CD4-positive, alpha-beta memory T cell (primary cell): ENCODE measurements around the gene FUT4. TPM values are rescaled to one million over a fixed set of nuclear protein-coding genes. Genes with fewer than 3 reads are reported as not detected.
A peak's percentile ranks its signal among the peaks of the same experiment; 100 is the strongest.
"Not testable (repeated sequence)": the region's sequence is repeated elsewhere in the genome, so short reads cannot be mapped to it uniquely, and the experiment has no call there.

Experiments used
- CTCF ChIA-PET: fragments of 350-600 bp; sonication (Branson Sonifier 250); formaldehyde crosslinking; loops from one replicate; lab custom pipeline; 2021; ENCODE audit warnings: inconsistent platforms; ENCODE audit not compliant: partially characterized antibody; lab: Charles Lee
- POLR2A ChIA-PET: fragments of 350-600 bp; sonication (Branson Sonifier 250); formaldehyde crosslinking; loops from one replicate; lab custom pipeline; 2021; ENCODE audit not compliant: partially characterized antibody; lab: Charles Lee
- DNase-seq, 5 donors: peaks; one replicate each; pipeline versions ENCODE4 v3.0.0 to v3.0.0-alpha.2; 2020 to 2022; ENCODE audit warnings: mixed read lengths in 1 of 5
- H3K27ac ChIP-seq: one replicate; pipeline ENCODE4 v1.7.0; 2013; ENCODE audit warnings: low read depth, low read length
- H3K27me3 ChIP-seq: 2 replicates; pipeline ENCODE4 v1.7.0; 2013; ENCODE audit warnings: mild to moderate bottlenecking, low read length, moderate library complexity; ENCODE audit not compliant: insufficient read depth
- H3K36me3 ChIP-seq: 2 replicates; pipeline ENCODE4 v1.7.0; 2013; ENCODE audit warnings: mild to moderate bottlenecking, low read length, moderate library complexity; ENCODE audit not compliant: insufficient read depth
- H3K4me1 ChIP-seq: 2 replicates; pipeline ENCODE4 v1.7.0; 2013; ENCODE audit warnings: mild to moderate bottlenecking, low read length, moderate library complexity; ENCODE audit not compliant: insufficient read depth
- H3K4me3 ChIP-seq, 2 donors: one replicate each; pipeline ENCODE4 v1.7.0; 2013; ENCODE audit warnings: low read length in 2 of 2, mild to moderate bottlenecking in 1 of 2
- H3K9me3 ChIP-seq, 2 donors: one replicate each; pipeline ENCODE4 v1.7.0; 2013; ENCODE audit warnings: low read length in 2 of 2, control low read depth in 1 of 2; ENCODE audit not compliant: control insufficient read depth in 1 of 2
- H3K27ac Mint-ChIP-seq, 7 donors: one replicate each; pipeline ENCODE4 v1.8.0; 2020 to 2021; ENCODE audit warnings: mixed read lengths in 7 of 7, mild to moderate bottlenecking in 6 of 7, inconsistent platforms in 3 of 7, moderate library complexity in 3 of 7
- H3K27me3 Mint-ChIP-seq, 2 donors: one replicate each; pipeline ENCODE4 v1.8.0; 2020 to 2021; ENCODE audit warnings: mixed read lengths in 2 of 2
- H3K36me3 Mint-ChIP-seq, 2 donors: one replicate each; pipeline ENCODE4 v1.8.0; 2020 to 2021; ENCODE audit warnings: mixed read lengths in 2 of 2, inconsistent platforms in 1 of 2, mild to moderate bottlenecking in 1 of 2
- H3K4me1 Mint-ChIP-seq, 4 donors: one replicate each; pipeline ENCODE4 v1.8.0; 2020 to 2021; ENCODE audit warnings: mixed read lengths in 4 of 4, mild to moderate bottlenecking in 1 of 4
- H3K4me3 Mint-ChIP-seq, 8 donors: one replicate each; pipeline ENCODE4 v1.8.0; 2020 to 2021; ENCODE audit warnings: mixed read lengths in 8 of 8, mild to moderate bottlenecking in 7 of 8, moderate library complexity in 6 of 8, inconsistent platforms in 3 of 8
- H3K9me3 Mint-ChIP-seq, 8 donors: one replicate each; pipeline ENCODE4 v1.8.0; 2020 to 2021; ENCODE audit warnings: mixed read lengths in 8 of 8, mild to moderate bottlenecking in 5 of 8, inconsistent platforms in 3 of 8, moderate library complexity in 1 of 8
- intact Hi-C: fragments of 100-400 bp; cut with micrococcal nuclease; formaldehyde crosslinking; loops from one replicate; pipeline ENCODE4 v1.15.1; 2023
- polyA plus RNA-seq, 2 donors: library from polyadenylated mRNA; unstranded; fragments of 300-500 nt; fragmentation: Illumina TruSeq; gene quantifications; one replicate each; pipeline ENCODE4 v1.2.3, GENCODE V29; 2021
- total RNA-seq, 2 experiments: library from RNA; stranded (reverse); gene quantifications; one replicate each; pipeline ENCODE4 v1.2.3, GENCODE V29; 2021

FUT4 gene
- total RNA-seq = 1 to 10 TPM; 6.7 to 7.4 TPM
- 1 to 10 TPM; 1.6 to 2.2 TPM for polyA plus RNA-seq

GRCh38 chr11:94543695-94544645 is at the start of gene FUT4:
Gene FUT4, plus strand, starts transcription at chr11:94543921. Its CDS starts 213 bp downstream, at chr11:94544134.
- peak within 1 kb of the TSS; percentile 97 to 100 (median 99) for H3K4me3 Mint-ChIP-seq
- DNase-seq = peak; percentile 66 to 77 (median 74)
- peaks cover 25 to 41% (median 35%) of the 10 kb centered on the region in 4 donors for H3K4me1 Mint-ChIP-seq
- no peaks in the 10 kb centered on the region for H3K9me3 ChIP-seq
- peak within 1 kb of the TSS; percentile 91 to 100 (median 99) for H3K27ac Mint-ChIP-seq
- H3K27me3 Mint-ChIP-seq = no peaks in the 10 kb centered on the region
- peak within 1 kb of the TSS; percentile 83 for H3K27ac ChIP-seq
- peaks cover 6 to 8% of the 10 kb centered on the region in 2 donors for H3K36me3 Mint-ChIP-seq
- intact Hi-C loops = loop anchor here (1.0 to 5.0 kb wide), 4 partner anchors 25 to 1247 kb away; partner anchors contain the start of genes ANKRD49, CEP57, CWC15 and KDM4D
- H3K9me3 Mint-ChIP-seq = no peaks in the 10 kb centered on the region
- peaks cover 44% of the 10 kb centered on the region for H3K4me1 ChIP-seq
- H3K27me3 ChIP-seq = no peaks in the 10 kb centered on the region
- no peaks in the 10 kb centered on the region for H3K36me3 ChIP-seq
- peak within 1 kb of the TSS in 1 of 2 donors; percentile 70 for H3K4me3 ChIP-seq
- ChIA-PET POLR2A (interaction anchor here (1.0 to 1.8 kb wide), 6 partner anchors 9 to 802 kb away, joined by 3 to 9 read pairs (median 4); partner anchors contain the start of genes C11orf54, CWC15, KDM4D and MED17), CTCF (no interaction called here)

GRCh38 chr11:94494126-94494680 is 49.5 kb upstream of the FUT4 start:
- peak overlapping the region; percentile 90 to 94 for H3K4me3 ChIP-seq
- Mint-ChIP-seq H3K27me3 (no peaks in the 10 kb centered on the region), H3K27ac (peak overlapping the region; percentile 91 to 99 (median 98)), H3K4me3 (peak overlapping the region; percentile 94 to 98 (median 97)), H3K36me3 (peaks cover 29 to 42% of the 10 kb centered on the region in 2 donors), H3K4me1 (peaks cover 20 to 47% (median 28%) of the 10 kb centered on the region in 4 donors), H3K9me3 (peaks cover 0 to 3% (median 0%) of the 10 kb centered on the region in 8 donors)
- peaks cover 36% of the 10 kb centered on the region for H3K4me1 ChIP-seq
- no peaks in the 10 kb centered on the region for H3K27me3 ChIP-seq
- intact Hi-C loops = loop anchor here (2.0 to 10.0 kb wide), 7 partner anchors 479 to 1898 kb away; partner anchors contain the start of genes C11orf54, CWC15, FAM76B and JRKL
- CTCF ChIA-PET = no interaction called here
- peaks cover 31% of the 10 kb centered on the region for H3K36me3 ChIP-seq
- H3K9me3 ChIP-seq = no peaks in the 10 kb centered on the region
- POLR2A ChIA-PET = interaction anchor here (0.6 to 2.1 kb wide), 5 partner anchors 8 to 1296 kb away, joined by 3 to 10 read pairs (median 7); partner anchors contain the start of genes C11orf54, C11orf97, CEP57 and PANX1
- H3K27ac ChIP-seq = peak overlapping the region; percentile 86
- no peak for DNase-seq

GRCh38 chr11:94500181-94500580 is 43.5 kb upstream of the FUT4 start:
- CTCF ChIA-PET = interaction anchor here (2.0 kb wide), 1 partner anchor 20 kb away, joined by 4 read pairs; no protein-coding TSS in a partner anchor

GRCh38 chr11:94501522-94501921 is 42.2 kb upstream of the FUT4 start:
- Histone ChIP-seq H3K27me3 (no peaks in the 10 kb centered on the region), H3K9me3 (no peaks in the 10 kb centered on the region), H3K4me1 (no peaks in the 10 kb centered on the region), H3K27ac (no peak overlapping the region), H3K36me3 (peaks cover 21% of the 10 kb centered on the region), H3K4me3 (no peak overlapping the region)
- Mint-ChIP-seq H3K4me1 (peaks cover 0 to 2% (median 0%) of the 10 kb centered on the region in 4 donors), H3K36me3 (peaks cover 21 to 51% of the 10 kb centered on the region in 2 donors), H3K27ac (no peak overlapping the region), H3K4me3 (no peak overlapping the region), H3K9me3 (peaks cover 0 to 5% (median 0%) of the 10 kb centered on the region in 8 donors), H3K27me3 (no peaks in the 10 kb centered on the region)
- ChIA-PET CTCF (interaction anchor here (0.7 to 2.2 kb wide), 5 partner anchors 9 to 1267 kb away, joined by 3 to 10 read pairs (median 3); no protein-coding TSS in a partner anchor), POLR2A (no interaction called here)
- no peak for DNase-seq
- intact Hi-C loops = no loop called here

More at GRCh38 chr11:94500181-94500580, 43.5 kb upstream of the FUT4 start:
- intact Hi-C loops = no loop called here
- no peaks in the 10 kb centered on the region for H3K9me3 ChIP-seq
- peaks cover 21% of the 10 kb centered on the region for H3K36me3 ChIP-seq
- no peak overlapping the region for H3K4me3 ChIP-seq
- no peaks in the 10 kb centered on the region for H3K27me3 ChIP-seq
- POLR2A ChIA-PET = interaction anchor here (0.7 kb wide), 1 partner anchor 8 kb away, joined by 3 read pairs; no protein-coding TSS in a partner anchor
- H3K4me1 ChIP-seq = peaks cover 8% of the 10 kb centered on the region
- Mint-ChIP-seq H3K9me3 (peaks cover 0 to 6% (median 0%) of the 10 kb centered on the region in 8 donors), H3K4me1 (peaks cover 5 to 10% (median 8%) of the 10 kb centered on the region in 4 donors), H3K27me3 (no peaks in the 10 kb centered on the region), H3K4me3 (no peak overlapping the region), H3K36me3 (peaks cover 23 to 53% of the 10 kb centered on the region in 2 donors), H3K27ac (peak overlapping the region in 2 of 7 donors; percentile 1 to 55)
- no peak for DNase-seq
- no peak overlapping the region for H3K27ac ChIP-seq

GRCh38 chr11:94504689-94505293 is 38.9 kb upstream of the FUT4 start:
- peak in 4 of 5 donors; percentile 42 to 52 (median 48) for DNase-seq
- peaks cover 0 to 3% (median 0%) of the 10 kb centered on the region in 8 donors for H3K9me3 Mint-ChIP-seq
- peaks cover 0 to 2% (median 0%) of the 10 kb centered on the region in 4 donors for H3K4me1 Mint-ChIP-seq
- CTCF ChIA-PET = interaction anchor here (0.6 to 3.0 kb wide), 17 partner anchors 8 to 1270 kb away, joined by 3 to 35 read pairs (median 4); no protein-coding TSS in a partner anchor
- no peaks in the 10 kb centered on the region for H3K27me3 Mint-ChIP-seq
- Histone ChIP-seq H3K27me3 (no peaks in the 10 kb centered on the region), H3K4me3 (no peak overlapping the region), H3K27ac (no peak overlapping the region), H3K4me1 (no peaks in the 10 kb centered on the region), H3K36me3 (no peaks in the 10 kb centered on the region), H3K9me3 (no peaks in the 10 kb centered on the region)
- intact Hi-C loops = loop anchor here (1.0 to 5.0 kb wide), 3 partner anchors 11 to 609 kb away; partner anchors contain the start of genes ANKRD49 and MRE11
- no peak overlapping the region for H3K4me3 Mint-ChIP-seq
- POLR2A ChIA-PET = no interaction called here
- no peak overlapping the region for H3K27ac Mint-ChIP-seq
- peaks cover 0 to 22% of the 10 kb centered on the region in 2 donors for H3K36me3 Mint-ChIP-seq

- POLR2A ChIA-PET, H3K4me1 Mint-ChIP-seq, H3K36me3 ChIP-seq, H3K9me3 ChIP-seq, H3K4me3 ChIP-seq, DNase-seq, H3K4me1 ChIP-seq, H3K9me3 Mint-ChIP-seq, H3K27me3 ChIP-seq, H3K36me3 Mint-ChIP-seq, H3K27ac ChIP-seq, H3K27me3 Mint-ChIP-seq, H3K4me3 Mint-ChIP-seq, H3K27ac Mint-ChIP-seq: not testable (repeated sequence)
- CTCF ChIA-PET = interaction anchor here (1.2 kb wide), 1 partner anchor 10 kb away, joined by 3 read pairs; no protein-coding TSS in a partner anchor
- intact Hi-C loops = loop anchor here (5.0 kb wide), 1 partner anchor 324 kb away; no protein-coding TSS in a partner anchor
Measured at GRCh38 chr11:94506513-94506912, 37.2 kb upstream of the FUT4 start.
